NCI-H1105 (cell line): ENCODE results near the gene OGFOD1.

Source experiments
- DNase-seq: peaks from one replicate; lab custom pipeline; 2025; lab: John Stamatoyannopoulos, UW

The OGFOD1 gene

DNA sequence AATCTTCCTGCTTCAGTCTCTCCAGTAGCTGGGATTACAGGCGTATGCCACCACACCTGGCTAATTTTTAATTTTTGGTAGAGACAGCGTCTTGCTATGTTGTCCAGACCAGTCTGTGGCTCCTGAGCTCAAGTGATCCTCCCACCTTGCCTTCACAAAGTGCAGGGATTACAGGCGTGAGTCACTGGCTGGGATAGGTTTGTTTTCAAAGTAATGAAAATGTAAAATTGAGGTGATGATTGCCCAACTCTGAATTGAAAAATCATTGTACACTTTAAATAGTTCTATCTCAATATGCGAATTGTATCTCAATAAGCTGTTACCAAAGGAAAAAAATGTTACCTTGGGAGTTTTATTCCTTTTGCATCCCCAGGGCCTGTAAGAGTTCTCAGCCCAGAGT is 24.8 kb upstream of the OGFOD1 start:
- no peak for DNase-seq

DNA sequence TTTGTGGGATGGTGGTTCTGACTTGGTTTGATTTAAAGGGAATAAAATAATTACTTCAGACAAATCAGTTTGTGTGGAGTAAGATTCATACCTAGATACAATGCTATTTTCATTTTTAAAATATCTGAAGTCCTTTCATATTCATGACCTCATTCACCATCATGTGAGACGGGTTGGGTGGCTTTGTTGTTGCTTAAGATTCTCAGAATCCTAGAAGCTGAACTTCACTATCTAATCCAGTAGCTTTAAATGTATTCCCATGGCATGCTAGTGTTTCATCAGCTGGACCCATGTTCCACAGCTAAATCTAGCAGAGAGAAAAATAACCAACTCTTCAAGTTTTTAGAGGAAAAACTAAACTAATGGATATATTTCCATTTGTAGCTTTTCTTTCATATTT is 23.3 kb upstream of the OGFOD1 start:
- no peak for DNase-seq

DNA sequence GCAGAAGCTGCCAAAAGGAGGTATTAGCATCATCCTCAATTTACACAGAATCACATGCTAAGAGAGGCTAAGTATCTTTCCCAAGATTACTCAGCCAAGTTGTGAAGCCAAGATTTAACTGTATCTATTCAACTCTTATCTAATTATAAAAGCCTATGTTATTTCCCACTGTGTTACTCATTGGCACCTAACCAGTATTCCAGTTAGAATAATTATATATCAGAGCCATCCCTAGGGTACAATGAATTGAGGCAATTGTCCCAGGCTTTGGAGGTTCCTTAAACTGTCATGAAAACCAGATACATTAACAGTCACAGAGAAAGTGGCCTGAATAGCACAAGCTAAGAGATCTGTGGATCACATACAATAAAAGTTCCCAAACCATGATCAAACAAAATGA is 15.1 kb upstream of the OGFOD1 start:
- no peak for DNase-seq

DNA sequence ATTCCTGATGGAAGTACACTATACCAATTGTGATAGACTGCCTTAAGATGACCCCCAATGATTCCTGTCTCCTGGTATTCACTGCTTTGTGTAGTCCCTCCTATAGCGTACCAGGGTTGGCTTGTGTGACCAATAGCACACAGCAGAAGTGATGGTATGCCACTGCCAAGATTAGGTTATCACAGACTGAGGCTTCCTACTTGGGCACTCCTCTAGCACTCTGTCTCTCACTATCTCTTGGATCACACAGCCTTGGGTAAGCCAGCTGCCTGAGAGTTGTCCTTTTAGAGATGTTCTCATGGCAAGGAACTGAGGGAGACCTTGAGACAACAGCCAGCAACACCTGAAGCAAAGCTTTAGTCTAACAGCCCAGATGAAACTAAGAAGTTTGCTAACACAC is 13.3 kb upstream of the OGFOD1 start:
- DNase-seq, result no peak

DNA sequence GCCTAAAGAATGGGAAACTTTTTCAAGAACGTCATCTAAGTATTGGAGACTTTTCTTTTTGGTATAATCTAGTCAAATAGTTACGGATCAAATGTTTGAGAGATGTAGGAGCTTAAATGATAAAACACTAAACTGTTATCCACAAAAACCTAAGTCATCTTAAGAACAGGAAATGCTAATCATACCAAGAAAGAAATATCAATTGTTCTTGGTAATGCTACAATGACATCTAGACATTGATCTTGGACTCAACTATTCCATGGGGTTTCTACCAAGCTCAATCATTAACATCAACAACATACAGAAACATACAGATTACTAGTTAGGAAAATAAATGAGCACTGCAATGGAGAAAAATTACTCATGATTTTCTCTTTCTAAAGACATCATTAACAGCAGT is 4.1 kb upstream of the OGFOD1 start:
- no peak for DNase-seq

DNA sequence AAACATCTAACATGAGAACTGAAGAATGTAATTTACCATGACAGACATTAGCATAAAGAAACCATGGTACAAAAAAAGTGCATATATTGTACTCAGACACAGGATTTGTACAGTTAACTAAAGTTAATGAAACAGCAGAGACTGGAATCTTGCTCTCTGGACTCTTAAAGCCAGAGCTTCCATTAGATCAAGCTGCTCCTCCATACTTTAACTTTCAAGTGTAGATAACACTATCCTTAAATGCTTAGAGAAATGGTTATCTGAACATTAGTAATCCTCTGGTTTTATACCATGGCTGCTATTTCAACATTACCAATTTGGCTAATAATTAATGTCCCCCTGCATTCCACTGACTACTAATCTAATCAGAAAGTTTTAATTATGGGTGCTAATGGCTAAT is 3.3 kb upstream of the OGFOD1 start:
- DNase-seq, result no peak

DNA sequence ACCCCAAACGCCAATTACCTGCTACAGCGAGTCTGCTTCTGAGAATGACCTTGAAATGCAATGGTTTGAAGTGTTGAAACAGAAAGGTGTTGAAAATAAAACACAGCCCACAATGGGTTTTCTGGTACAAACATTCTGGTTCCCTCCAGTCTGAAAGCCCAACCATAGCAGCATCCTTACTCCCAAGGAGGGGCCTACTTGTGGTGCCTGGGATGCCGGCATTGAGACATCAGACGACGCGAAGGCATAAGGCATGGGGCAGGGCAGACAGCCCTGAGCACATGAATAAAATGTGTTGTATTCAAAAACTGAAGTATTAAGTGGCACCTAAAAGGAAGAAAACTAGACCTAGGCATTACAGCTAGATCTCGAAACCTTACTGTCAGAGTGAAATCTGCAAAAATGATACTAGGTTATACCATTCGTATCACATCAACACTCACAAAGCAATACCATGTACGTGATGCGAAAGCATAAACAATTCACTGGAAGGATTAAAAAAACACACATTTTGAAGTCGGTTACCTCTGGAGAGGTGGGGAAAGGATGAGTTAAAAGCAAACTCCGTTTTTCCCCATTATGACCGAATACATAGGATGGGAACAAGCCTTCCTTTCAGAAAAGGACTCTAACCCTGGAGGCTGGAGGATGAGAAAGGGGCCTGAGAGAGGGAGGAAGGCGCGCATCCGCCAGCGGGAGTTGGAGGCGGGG is 924 bp upstream of the OGFOD1 start:
- no peak for DNase-seq

DNA sequence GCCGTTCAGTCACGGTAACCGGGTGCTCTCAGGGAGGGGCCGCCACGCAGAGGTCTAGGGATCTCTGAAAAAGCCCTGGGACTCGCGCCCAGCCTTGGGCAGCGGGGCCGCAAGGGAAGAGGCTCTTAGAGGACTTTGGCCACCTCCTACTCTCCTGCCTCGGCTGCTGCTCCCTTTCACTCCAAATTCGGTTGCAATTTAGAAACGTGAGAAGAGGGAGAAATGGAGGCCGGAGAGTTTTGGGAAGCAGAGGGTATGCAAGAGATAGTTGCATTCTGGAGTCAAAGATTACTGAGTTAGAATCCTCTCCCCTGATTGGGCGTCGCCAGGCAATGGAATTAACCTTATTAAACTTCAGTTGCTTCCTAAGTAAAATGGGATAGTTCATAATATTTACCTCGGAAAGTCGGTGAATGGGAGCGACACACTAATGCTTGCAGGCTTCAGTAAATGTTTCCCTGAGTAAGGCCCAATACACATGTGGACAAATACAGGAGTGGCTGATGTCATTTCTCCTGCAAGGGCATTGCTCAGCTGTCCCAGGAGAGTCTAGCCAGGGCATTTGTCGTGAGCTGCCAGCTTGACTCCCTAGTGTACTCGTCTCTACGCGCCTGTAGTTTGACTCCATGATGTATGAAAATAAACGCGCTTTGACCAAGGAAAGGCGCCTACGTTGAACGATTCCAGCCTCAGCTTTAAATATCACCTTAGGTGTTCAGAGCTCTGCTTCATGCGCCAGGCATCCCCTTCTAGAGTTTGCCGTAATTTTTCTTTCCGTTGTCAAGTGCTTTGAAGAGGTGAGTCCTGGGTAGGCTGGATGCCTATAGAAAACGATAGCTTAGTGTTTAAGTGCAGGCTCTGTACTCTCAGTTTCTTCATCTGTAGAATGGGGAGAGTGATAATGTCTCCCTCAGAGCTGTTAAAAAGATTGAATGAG is 667 bp downstream of the OGFOD1 start:
- DNase-seq, result peak; percentile 68

DNA sequence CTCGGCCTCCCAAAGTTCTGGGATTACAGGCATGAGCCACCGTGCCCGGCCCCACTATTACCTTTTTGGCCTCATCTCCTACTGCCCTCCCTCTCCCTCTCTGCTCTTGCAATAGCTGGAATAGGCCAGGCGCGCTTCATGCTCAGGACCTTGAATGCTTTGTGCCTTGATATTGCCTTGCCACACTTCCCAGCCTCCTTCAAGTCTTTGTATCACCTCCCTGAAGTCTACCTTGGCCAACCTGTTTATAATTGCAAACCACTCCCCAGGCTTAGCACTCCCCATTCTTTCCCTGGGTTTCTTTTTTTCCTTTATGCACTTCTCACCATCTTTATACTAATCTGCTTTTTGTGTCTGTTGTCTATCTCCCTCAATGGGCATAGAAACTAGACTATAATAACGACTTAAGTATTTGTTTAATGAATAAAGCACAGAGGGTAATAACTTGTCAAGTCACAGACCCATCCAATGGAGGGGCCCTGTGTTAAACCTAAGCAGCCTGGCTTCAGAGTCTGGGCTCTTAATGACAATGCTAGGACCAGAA is 6.6 kb downstream of the OGFOD1 start:
- no peak for DNase-seq

DNA sequence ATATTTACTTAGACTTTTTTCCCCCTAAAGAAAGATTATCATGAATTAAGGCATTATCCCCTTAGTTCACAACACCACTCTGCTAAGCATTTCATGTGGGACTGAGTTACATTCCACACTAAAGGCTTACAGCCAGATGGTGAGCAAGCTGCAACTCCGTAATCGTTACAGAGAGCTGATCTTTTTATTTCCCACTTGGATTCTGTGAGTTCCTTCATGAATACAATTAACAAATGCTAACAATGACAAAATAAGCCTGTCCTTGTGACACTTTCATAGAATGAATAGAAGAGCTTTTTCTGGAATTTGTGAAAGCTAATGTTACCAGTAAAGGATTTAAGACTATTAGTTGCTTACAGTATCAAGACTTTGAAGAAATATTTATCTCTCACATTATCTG is 8.7 kb downstream of the OGFOD1 start:
- DNase-seq, result no peak

DNA sequence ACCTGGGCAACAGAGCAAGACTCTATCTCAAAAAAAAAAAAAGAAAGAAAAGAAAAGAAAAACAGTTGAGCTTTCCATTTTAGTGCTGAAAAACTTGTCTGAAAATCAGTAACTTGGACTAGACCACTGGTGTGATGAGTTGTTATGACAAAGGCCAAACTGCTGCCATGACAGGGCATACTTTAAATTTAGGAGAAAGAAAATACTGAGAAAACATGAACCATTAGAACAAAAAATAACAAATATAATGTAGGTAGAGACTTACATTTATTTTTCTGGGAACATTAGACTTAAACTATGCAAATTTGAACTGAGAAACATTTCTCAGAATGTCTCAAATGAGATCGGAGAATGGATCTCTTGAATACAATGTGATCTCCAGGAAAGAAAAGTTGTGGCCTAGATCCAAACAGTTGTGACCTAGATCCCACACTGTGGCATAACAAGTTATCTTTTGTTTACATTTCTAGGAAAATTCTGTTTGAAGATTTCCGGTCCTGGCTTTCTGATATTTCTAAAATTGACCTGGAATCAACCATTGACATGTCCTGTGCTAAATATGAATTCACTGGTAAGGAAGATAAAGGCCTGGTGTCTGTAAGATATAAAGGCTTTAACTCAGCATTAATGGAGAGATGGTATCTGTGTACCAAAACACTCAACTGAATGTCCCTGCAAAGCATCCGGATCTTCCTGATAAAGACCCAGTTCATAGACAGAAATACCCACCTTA is 10.9 kb downstream of the OGFOD1 start:
- DNase-seq, result no peak

DNA sequence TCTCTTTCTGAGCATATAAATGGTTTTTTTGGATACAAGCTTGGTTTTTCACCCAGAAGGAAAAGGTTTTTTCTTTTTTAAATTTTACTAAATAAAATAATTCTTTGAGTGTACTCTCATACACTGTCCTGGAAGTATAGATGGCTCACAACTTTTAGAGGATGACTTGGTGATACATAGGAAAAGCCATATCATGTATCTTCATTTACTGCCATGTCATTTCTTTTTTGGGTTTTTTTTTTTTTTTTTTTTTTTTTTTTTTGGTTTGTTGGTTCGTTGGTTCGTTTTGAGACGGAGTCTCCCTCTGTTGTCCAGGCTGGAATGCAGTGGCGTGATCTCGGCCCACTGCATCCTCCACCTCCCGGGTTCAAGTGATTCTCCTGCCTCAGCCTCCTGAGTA is 11.8 kb downstream of the OGFOD1 start:
- DNase-seq, result no peak

DNA sequence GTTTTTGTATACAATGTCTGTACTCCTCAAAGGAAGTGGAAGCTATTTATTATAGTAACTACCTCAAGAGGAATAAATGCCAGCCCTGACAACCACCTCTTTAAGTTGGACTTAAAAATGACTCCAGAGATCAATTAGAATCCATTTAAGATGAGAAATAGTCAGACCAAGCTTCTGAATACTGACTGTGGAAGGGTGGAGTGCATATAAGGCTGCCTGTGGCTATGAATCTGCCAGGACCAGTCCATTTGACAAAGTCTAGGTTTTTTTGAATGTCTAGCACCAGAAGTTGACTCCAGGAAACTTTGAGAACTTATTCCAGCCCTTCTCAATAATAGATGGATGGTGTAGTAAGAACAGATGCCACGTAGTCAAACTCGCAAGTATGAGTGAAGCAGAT is 15.0 kb downstream of the OGFOD1 start:
- DNase-seq, result no peak

DNA sequence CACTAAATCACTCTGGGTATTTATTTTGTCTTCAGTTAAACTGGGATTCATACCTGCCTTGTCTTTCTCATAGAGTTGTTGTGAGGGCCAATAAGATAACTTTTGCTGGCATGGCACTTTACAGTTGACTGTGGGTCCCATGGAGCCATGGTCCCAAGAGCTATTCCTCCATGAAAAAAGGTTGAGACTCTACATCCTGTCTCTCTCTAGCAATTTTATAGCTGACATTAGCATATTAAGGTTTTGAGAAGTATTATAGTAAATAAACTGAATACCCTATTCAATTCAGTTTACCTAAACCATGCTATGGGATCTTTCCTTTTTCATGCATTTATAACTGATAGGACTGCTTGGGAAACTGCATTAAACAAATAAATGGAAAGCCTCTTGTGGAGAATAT is 17.4 kb downstream of the OGFOD1 start:
- DNase-seq, result no peak

DNA sequence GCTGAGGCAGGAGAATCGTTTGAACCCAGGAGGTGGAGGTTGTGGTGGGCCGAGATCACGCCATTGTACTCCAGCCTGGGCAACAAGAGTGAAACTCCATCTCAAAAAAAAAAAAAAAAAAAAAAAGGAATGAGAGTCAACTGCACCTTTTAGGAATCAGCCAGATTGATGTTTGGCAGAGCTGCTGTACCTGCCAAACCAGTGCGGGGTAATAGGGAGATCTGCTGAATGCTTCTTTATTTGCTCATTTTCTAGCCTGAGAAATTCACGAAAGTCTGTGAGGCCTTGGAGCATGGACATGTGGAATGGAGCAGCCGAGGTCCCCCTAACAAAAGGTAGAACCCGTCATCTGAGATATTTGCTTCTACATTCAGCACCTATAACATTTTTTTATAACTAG is 18.4 kb downstream of the OGFOD1 start:
- no peak for DNase-seq

DNA sequence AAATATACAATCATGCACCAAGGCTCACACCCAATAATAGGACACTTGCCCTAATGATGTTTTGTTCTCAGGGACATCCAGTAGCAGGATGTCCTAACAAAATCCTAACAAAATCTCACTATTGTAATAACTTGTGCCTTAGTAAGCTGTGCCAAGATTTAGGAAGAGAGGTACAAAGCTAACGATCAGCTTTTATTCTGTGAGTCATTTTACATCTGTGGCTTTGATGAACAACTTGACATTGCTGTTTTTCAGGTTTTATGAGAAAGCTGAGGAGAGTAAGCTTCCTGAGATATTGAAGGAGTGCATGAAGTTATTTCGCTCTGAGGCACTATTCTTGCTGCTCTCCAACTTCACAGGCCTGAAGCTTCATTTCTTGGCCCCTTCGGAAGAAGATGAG is 18.9 kb downstream of the OGFOD1 start:
- no peak for DNase-seq

DNA sequence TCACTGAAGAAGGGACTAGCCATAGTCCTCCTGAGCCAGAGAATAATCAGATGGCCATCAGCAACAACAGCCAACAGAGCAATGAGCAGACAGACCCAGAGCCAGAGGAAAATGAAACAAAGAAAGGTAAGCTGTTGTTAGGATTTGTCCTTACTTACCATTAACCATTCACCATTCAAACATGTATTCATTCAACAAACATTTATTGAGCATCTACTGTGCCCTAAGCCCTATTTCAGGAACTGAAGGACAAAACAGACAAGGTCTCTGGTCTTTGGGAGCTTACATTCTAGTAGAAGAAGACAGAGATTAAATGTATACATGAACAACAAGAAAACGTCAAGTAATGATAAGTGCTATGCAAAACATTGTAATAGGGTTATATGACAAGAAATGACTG is 19.3 kb downstream of the OGFOD1 start:
- no peak for DNase-seq

DNA sequence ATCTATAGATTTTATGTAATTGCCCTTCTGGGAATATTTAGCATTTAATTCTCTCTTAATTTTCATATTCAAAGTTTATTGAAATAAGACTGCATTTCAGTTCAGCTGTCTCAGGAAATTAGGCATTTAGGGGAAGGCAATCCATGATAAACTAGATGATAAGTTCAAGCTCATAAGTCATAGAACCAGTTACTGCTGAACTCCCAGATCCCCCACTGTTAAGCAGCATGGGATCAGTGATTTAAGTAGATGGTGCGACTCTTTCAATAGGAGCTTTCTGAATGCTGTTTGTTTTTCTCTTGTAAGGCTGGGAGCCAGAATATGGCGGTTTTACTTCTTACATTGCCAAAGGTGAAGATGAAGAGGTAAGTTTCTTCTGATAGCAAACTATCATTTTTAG is 23.8 kb downstream of the OGFOD1 start:
- no peak for DNase-seq

DNA sequence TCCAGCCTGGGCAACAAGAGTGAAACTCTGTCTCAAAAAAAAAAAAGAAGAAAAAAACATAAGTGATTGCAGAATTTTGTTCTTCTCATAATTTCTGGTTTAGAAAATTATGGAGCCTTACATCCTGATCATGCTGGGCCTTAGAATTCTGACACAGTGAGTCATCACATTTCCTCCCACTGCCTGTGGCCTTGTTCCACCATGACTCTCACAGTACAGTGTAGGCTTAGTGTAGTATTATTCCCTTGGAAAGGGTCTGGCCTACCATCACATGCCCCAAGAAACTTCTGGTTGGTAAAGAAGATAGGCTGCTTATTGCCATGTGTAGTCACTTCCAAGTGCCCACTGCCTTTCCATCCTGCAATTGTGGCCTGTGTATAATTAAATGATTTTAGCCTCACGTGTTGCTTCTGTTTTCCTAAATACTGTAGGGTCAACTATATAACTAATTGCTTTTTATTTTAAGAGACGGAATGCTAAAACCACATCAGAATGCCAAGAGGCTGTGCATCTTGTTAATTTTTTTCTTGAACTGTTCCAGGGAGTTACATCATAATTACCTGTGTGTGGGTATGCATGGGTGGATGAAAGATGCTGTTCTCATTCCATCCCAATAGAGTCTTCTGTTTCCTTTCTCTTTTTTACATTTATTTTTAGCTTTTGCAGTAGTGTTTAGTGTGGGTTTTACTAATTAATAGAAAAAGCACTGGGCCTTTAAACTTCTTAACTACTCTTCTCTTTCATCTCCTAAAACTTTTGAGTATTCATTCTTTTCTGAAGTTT is 25.9 kb downstream of the OGFOD1 start:
- no peak for DNase-seq

DNA sequence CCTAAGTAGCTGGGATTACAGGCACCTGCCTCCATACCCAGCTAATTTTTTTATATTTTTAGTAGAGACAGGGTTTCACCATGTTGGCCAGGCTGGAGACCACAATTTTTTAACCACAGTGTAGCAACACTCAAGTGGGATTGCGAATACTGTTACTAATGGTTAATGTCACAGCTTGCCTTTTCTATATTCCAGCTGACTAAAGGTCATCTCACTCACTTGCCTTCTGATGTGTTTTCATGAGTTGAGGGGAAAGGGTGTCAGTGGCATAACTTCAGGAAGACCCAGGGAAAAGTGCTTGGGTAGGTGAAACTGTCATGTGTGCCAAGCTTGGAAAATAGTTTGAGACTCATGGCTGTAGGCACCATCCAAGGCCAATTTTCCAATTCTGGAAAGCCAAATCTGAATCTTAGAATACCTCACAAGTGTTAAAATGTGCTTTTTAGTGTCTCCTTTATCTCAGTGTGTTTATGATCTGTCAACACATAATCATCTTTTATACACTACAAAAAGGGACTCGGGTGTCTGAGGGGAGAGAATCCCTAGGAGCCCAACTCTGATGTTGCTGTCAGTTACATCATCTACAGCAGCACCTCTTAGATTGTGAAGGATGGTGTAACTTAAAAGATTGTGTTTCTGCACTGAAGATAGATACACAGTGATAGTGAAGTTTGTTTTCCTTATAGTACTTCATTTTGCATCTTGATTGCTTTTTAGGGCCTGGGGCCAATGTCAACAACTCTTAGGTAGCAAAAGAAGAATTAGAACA is 27.1 kb downstream of the OGFOD1 start:
- no peak for DNase-seq

DNA sequence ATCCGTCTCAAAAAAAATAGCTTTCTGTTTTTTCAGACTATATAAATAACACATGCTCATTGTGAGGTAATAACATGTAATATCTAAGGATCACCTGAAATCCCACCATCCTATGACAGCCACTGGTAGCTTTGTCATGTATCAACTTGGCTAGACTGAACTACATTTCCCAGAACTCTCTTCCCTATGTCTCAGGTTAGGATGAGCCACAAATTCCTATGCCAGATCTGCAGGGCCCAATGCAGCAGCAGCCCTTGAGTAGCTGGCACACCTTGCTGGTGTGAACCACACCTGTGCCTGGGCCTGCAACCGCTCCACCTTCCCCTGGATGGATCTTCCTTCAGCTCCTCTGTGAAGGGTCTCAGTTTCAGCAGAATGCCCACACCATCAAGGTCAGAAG is 28.1 kb downstream of the OGFOD1 start:
- DNase-seq, result no peak
